ENCODE measurements around the gene PEA15. TPM values are rescaled to one million over a fixed set of nuclear protein-coding genes. Genes with fewer than 3 reads are reported as not detected.

Gene PEA15
- total and polyA plus RNA-seq, 9 of the 15 experiments (the other 6 are each of a cell fraction or from before 2014, with no cell fraction given) = 8.2 to 175 (median 35.4) TPM

- intact Hi-C loops (cut with micrococcal nuclease) (no loop called here), in situ Hi-C loops (cut with MboI) (no loop called here)
- no peak overlapping the region for H3K4me2 ChIP-seq (ENCODE audit: insufficient read depth, low read length)
- H3K27me3 ChIP-seq (ENCODE audit: control insufficient read depth in 2 of 2, insufficient read depth in 2 of 2, low read length in 2 of 2) = no peaks in the 10 kb centered on the region
- DNase-seq (ENCODE audit: extremely low read depth in 1 of 4, low spot score in 3 of 4) (no peak), FAIRE-seq (no peak), ATAC-seq (no peak)
- H3K4me1 ChIP-seq (replicated peaks in 1 of 2; ENCODE audit: control insufficient read depth in 2 of 2, insufficient read depth in 2 of 2, low read length in 2 of 2) = no peaks in the 10 kb centered on the region
- WGBS (ENCODE audit: insufficient coverage, low coverage, missing lambda C conversion rate) = 100% methylated on average over 2 of the region's 2 CpGs
- no peak overlapping the region for H3K4me3 ChIP-seq
- ChIA-PET CTCF (ENCODE audit: low intra/inter-chr PET ratio) (interaction anchor here (0.5 to 2.1 kb wide), 3 partner anchors 27 to 135 kb away, joined by 3 to 13 read pairs (median 8); no protein-coding TSS in a partner anchor), POLR2A (interaction anchor here (0.6 to 4.0 kb wide), 11 partner anchors 9 to 196 kb away, joined by 3 to 41 read pairs (median 4); no protein-coding TSS in a partner anchor)
- no peaks in the 10 kb centered on the region for H4K20me1 ChIP-seq (replicated peaks; ENCODE audit: control insufficient read depth, insufficient read depth, low read length)
- peaks cover 98% of the 10 kb centered on the region for H3K36me3 ChIP-seq (ENCODE audit: control insufficient read depth, insufficient read depth, low read length)
- no peaks in the 10 kb centered on the region for H3K9me3 ChIP-seq (replicated peaks; ENCODE audit: control insufficient read depth, insufficient read depth, low read depth, low read length)
- H3K9me1 ChIP-seq (ENCODE audit: control insufficient read depth, insufficient read depth, low read length) = no peaks in the 10 kb centered on the region
- BruUV-seq (replicated peaks) = no TSS peak
- H2AFZ ChIP-seq (ENCODE audit: low read depth, low read length) = no peak overlapping the region
- TF ChIP-seq ARID3B (CRISPR knock-in tag; IDR thresholded peaks at IDR 0.05; ENCODE audit: borderline replicate concordance) = no peak
- TF ChIP-seq RNF219 (CRISPR knock-in tag; IDR thresholded peaks at IDR 0.05) = no peak
- TF ChIP-seq ZBTB17 (CRISPR knock-in tag; IDR thresholded peaks at IDR 0.05) = no peak
- no peak for TF ChIP-seq FOXP1 (CRISPR knock-in tag; IDR thresholded peaks at IDR 0.05)
- no peak for TF ChIP-seq HIVEP1 (CRISPR knock-in tag; IDR thresholded peaks at IDR 0.05)
- TF ChIP-seq ZNF3 (CRISPR knock-in tag; IDR thresholded peaks at IDR 0.05) = no peak
- no peak for TF ChIP-seq KHSRP (IDR thresholded peaks at IDR 0.05)
- no peak for TF ChIP-seq SIRT6 (IDR thresholded peaks at IDR 0.05; ENCODE audit: low read depth, low read length)
- no peak for TF ChIP-seq ZFX (CRISPR knock-in tag; IDR thresholded peaks at IDR 0.05)
- no peak for TF ChIP-seq RBM25 (IDR thresholded peaks at IDR 0.05; ENCODE audit: low read depth, low read length, severe bottlenecking)
- no peaks in the 10 kb centered on the region for H3K79me2 ChIP-seq (ENCODE audit: control insufficient read depth, insufficient read depth, low read length)
- no peak overlapping the region for H3K9ac ChIP-seq (ENCODE audit: insufficient read depth in 1 of 2, low read depth in 2 of 2, low read length in 2 of 2)
- H3K27ac ChIP-seq (ENCODE audit: extremely low read depth, low read depth, low read length) = no peak overlapping the region
Measured at GRCh38 chr1:160220301-160220700, 15.1 kb downstream of the PEA15 start.
